ENCODE data around the gene TOMT. TPM values are rescaled to one million over a fixed set of nuclear protein-coding genes. Genes with fewer than 3 reads are reported as not detected.

Gene TOMT
- total RNA-seq, 1 donor from 2014 or later: not detected

DNA sequence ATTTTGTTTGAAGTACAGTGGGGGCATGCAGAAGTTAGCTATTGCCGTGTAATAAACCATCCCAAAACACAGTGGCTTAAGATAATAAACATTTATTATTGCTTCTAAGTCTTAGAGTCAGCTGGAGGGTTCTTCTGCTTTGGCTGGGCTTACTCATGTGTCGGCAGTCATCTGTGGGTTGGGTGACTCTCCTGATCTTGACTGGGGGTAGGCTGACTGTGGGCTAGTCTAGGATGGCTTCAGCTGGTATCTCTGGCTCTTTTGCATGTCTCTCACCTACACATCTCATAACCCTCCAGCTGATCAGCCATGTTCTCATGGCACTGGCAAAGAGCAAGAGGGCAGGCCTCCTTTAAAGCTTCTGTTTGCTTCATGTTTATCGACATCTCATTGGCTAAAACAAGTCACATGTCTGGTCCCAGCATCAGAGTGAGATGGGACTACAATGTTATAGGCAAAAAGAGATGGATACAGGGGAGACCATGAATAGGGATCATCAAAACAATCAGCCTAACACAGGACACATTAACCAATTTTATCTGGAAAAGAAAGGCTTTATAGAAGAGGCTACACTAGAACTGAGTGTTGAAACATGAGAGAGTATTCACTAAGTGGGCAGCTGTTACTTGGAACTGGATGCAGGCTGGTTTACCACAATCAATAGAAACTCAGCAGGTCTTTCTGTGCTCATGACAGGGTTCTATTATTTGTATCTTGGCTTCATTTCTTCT is 19.9 kb upstream of the TOMT start:
- no peak for DNase-seq (ENCODE audit: low read depth in 2 of 2)

DNA sequence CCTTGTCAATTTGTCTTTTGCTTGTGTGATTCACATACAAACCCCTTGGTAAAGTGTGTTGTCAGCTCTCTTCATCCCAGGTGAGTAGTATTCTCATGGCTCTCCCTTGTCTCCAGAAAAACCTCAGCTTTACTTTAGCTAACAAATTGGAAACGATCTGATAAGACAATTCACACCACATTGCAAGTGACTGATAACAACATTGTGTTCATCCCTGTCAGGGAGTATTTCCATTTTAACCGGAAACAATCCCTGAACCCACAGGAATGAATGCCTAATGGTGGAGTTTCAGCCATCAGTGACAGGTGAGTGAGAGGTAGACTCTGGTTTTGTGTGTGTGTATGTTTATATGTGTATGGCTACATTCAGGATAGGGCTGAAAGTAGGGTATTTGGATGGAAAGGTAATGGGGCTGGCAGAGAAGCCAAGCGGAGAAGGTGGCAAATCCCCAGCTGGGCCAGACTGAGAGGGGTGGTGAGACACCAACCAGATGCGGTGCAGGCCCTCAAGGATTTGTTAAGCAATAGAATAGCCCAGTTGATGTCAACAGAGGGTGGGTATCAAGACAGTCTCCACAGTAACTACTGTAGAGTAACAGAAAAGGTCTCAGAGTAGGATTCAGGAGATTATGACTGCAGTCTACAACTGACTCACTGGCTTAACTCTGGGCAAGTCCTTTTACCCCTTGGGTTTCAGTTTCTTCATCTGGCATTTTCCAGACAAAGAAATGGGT is 17.5 kb upstream of the TOMT start:
- no peak for DNase-seq (ENCODE audit: low read depth in 2 of 2)

DNA sequence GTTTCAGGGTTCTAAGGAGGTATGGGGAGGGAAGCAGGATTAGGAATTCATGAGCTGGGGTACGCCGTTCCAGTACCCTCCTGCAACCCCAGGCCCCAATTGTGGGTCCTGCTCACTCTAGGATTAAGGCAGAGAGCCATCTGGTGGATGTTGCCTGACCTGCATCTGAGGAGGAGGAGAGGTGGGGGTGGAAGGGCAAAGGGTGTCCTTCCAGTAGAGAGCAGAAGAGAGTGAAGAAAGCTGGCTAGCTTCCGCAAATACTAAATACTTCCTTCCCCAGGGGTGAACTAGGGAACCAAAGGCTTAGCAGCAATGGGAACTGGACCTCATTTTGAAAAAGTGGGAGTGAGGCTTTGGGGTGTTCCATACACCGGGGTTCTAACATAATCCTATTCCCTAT is 14.4 kb upstream of the TOMT start:
- peak; percentile 30 to 65 for DNase-seq (ENCODE audit: low read depth in 2 of 2)

DNA sequence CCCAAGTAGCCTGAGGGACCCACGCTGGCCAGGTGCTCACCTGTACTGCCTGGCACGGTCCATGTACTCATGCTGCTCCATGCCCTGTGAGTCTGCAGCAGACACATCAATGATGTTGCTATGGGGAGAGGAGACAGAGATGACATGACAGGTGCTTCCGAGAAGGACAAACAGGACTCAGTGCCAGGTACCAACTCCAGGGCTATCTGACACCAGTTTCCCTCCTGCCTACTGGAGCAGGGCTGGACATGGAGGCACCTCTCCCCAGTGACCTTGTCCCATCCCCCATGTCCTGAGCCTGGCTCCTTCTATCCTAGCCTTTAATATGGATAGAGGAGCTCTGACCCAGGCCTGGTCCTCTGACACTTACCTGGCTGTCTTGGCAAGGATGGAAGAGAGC is 7.0 kb upstream of the TOMT start:
- no peak for DNase-seq (ENCODE audit: low read depth in 2 of 2)

DNA sequence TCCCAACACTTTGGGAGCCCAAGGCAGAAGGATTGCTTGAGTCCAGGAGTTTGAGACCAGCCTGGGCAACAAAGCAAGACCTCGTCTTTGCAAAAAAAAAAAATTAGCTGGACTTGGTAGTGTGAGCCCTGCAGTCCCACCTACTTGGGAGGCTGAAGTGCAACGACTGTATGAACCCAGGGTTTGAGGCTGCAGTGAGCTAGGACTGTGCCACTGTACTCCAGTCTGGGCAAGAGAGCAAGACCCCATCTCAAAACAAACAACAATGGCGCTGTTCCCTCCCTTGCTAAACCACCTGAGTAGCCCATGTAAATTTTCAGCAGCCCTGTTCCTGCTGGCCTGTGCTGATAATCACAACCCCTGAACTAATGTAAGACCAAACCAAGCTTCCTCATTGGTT is 5.7 kb upstream of the TOMT start:
- DNase-seq (ENCODE audit: low read depth in 2 of 2): no peak

DNA sequence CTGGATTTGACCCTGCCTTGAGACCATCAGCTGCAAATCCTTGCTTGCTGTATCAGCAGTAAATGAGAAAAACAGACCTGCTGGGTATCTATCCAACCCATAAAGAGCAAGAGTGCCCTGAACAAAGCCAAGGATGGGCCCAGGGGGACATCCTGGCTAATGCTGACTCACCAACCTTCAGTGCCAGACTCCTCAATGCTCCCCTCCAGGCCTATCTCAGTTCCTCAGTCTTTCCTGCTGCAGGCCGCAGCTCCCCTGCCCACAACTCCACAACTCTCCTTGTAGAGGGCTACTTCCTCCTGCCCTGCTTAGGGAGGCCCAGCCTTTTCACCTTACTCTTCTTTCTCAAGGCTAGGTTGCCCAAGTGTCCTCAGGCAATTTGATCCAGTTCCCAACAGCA is 5.3 kb upstream of the TOMT start:
- DNase-seq (ENCODE audit: low read depth in 2 of 2): peak in 1 of 2 donors; percentile 36

DNA sequence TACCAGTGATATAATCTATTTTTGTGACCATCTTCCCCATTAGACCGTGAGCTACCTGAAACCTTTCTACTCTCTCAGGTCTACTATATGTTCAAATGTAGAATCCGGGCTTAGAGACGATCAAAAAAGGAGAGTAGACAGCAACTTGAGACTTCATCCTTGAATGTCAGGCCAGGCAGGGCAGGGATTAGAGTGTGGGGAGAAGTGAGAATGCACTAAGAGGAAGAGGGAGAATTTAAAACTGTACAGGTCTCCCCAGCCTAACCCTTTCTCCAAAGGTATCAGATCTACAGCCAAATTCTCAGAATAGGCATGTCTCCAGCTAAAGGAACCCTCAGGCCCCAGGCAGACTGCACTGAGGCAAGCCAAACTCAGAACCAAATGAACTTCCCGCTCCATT is 3.6 kb upstream of the TOMT start:
- DNase-seq (ENCODE audit: low read depth in 2 of 2): no peak

DNA sequence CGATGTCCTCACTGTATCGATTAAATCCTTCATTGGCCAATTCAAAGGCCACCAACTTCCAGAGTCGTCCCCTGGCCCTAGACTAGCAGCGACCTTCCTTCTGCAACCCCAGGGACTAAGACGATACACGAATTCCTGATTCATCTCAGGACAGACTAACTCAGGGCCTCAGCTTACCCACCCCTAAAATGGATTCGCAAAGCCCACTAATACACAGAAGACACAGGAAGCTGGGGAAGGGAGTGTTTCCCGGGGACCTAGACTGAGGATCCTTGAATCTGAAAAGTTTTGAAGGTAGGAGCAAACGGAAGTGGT is 3.1 kb upstream of the TOMT start:
- DNase-seq (ENCODE audit: low read depth in 2 of 2): no peak

DNA sequence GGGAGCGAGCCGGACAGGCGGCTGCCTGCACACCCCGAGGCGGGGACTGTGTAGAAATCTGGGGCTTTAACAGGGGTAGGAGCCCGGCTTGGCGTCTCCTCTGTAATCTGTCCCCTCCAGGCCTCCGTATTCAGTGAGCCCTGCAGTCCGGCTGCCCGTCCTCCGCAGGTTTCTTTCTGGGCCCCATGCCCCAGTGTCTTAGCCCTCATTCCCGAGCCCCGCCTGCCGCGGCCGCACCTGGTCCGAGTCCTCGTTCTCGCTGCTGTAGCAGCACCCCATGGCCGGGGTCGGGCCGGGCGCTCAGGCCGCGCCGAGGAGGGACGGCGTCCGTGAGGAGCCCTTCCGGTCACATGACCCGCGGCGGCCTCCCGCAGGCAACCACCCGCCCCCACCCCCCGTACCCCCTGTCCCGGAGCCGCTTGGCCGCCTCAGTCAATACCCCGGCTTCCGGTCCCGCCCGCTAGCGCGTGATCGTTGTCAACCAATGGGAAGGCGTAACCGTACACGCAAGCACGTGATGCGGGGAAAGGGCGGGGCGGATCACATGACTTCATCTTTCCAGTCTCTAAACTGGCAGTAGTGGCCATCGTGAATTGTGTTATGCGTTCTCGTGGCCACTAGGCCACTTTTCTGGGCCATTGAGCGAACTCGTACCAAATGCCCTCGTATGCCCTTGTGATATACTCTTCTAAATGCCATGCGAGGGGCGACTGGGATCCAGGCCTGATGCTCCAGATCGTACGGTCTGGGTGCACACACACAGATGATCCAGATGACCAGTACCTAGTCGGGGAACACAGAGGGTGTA is 2.6 kb upstream of the TOMT start, which contains the start of gene LAMTOR1:
Gene LAMTOR1, minus strand, starts transcription at position 352 of the 808 bp plus-strand sequence. Its CDS starts 73 bp downstream, at position 279.
- DNase-seq (ENCODE audit: low read depth in 2 of 2): peak; percentile 99

DNA sequence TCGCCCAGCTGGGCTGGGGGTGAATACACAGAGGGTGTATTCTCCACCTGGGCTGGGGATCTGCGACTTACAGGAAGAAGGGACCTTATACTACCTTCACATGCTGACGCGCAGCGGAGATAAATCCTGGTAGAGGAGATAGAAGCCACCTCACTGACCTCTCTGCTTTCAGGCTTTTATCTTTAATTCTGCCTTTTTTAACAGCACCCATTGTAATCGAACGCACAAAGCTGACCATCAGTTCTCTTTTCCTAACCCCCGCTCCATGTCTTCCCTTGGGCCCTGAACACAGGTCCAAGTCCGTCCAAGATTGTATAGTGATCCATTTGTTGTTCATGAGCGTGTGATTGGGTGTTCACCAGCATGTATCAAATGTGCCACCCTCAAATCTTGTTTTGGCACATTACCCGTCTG is 2.0 kb upstream of the TOMT start:
- DNase-seq (ENCODE audit: low read depth in 2 of 2): no peak

DNA sequence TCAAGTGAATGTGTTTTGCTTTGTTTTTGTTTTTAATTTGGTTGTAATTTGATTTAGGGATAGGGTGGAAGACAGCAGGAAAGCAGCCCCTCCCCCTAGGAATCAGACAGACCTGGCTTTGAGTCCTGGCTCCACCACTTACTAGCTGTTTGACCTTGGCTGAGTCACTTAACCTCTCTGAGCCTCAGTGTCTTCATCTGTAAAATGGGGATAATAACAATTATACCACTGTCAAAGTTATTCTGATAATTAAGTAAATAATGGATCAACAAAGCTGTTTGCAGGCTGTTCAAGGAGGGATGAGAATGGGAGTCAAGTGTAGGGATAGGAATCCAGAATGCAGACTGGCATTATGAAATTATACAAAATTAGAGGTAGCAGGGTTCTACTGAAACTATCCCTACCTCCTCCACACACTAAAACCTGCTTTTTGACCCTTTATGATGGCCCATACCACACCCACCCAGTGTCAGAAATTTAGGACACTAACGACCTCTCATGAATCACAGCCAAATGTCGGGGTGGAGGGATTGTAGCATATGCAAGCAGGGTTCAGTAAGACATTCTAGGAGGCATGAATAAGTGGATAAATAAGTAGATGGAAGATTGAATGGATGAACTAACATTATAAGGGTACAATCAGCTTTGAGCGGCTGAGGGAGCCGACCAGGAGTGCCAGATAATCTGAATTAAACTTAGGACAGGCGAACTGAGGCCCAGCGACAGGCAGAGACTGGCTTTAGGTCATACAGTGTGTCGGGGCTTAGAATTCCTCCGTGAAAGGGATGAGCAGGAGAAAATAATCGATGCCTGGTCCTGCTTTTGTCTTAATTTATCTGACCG is 5.8 kb downstream of the TOMT start:
- no peak for DNase-seq (ENCODE audit: low read depth in 2 of 2)

DNA sequence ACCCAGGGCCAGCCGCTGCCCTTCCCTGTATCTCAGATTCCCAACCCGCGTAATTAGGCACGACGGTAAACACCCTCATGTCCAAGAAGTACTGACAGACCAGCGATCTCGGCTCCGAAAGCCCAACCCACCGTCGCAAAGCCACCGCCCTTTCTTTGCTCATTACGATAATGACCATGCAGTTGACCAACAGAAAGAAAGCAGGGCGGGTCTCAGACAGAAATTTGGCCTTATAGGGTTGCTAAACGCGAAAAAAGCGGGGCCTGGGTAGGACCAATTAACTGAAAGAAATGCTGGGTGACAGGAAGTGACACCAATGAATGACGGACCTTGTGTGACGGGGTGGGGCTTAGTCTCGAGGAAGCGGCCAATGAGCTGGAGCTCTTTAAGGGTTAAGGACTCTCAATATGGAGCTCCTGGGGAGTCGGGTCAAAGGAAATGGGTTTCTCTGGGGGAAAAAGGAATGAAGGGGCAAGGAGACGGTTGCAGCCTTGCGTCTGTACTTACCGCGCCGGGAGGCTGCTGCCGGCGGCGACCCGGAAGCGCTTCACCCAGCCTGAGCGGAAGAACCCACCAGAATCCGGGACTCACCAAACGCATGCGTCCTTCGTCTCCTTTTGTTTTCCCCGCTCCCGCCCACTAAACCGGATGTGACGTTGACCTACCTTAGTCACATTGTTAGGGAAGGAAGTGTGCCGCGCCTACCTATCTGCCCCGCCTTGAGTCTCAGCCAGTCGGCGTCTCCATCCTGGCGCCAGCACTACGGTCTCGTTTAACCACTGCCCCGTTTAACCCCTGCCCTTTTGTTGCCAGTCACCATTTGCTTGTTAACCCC is 6.6 kb downstream of the TOMT start, which contains the start of gene ANAPC15:
Gene ANAPC15, minus strand, starts transcription at position 553 of the 835 bp plus-strand sequence. CDS start 1,419 bp downstream, outside the sequence.
- peak; percentile 99 to 100 for DNase-seq (ENCODE audit: low read depth in 2 of 2)

DNA sequence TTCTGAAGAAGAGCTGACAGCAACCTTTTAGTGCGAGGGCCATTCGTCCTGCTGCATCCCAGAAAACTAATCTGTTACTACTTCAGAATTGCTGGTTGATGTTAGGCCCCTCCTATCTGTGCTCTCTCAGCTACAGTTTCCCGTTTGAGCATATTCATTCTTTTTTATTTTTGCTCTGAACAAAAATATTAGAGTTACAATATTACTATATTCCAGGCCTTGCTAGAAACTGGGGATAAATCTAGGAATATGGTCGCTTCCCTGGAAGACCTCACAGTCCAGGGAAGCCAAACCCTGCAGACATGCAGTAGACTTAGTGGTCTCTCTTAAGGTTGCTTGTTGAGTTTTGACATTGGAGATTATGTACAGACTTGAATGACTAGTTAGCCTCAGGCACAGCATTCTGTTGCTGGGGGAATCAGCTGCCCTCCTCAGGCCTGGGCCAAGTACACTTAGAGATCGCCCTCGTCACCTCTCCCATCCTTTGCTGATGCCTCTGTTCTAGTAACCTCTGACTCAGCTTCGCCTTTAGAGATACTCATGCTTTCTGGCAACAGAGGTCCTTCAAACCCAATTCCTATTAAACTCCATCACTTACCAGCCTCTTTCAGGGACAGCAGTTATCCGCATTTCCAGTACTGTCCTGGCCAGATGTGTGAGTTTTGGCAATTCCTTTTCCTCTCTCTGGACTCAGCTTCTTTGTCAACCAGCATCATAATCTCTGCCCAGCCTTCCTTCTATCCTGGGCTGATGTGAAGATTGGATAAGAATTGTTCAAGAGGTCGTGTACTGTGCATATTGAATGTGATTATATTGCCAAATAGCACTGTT is 7.5 kb downstream of the TOMT start:
- no peak for DNase-seq (ENCODE audit: low read depth in 2 of 2)

DNA sequence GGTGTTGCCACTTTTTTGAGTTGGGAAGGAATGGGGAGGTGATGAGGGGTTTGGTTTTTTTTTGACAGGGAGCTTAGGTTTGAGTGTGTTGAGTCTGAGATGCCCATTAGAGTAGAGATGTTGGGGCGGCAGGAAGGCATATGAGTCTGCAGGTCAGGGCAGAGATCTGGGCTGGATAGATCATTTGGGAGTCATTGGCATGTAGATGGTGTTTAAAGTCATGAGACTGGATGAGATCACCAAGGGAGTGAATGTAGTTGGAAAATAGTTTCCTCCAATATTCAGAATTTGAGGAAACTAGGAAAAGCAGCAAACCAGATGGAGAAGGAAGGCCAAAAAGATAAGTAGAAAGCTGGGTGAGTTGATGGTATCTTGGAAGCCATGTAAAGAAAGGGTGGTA is 8.8 kb downstream of the TOMT start:
- no peak for DNase-seq (ENCODE audit: low read depth in 2 of 2)

DNA sequence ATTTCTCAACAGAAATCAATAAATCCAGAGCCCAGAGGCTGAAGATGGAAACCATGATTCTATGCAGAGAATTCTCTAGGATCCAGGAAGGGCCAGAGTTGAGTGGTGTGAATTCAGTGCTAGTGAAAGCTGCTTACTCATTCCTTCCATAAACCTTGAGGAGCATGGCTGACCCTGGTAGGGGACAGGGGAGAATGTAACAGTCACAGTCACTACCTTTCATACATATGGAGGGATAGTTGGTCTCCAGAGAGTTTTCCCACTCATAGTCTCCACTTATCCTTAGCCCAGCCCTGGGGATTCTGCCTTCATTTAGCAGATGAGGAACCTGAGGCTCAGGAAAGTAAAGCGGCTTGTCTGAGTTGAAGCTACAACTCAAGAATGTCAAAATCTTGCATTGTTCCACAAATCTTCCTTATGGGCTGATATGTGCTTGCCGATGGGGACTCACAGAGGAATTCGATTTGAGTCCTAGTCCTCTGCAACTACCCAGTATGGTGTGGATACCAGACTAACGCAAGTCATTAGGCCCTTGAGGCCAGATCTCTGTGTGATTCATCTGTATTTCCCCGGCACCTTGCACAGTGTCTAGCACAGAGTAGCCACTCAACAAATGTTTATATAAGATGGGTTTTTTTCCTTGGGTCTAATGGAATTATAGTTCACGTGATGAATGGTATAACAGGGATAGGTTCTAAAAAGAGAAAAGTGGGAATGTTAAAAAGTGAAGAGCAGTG is 10.5 kb downstream of the TOMT start:
- no peak for DNase-seq (ENCODE audit: low read depth in 2 of 2)

DNA sequence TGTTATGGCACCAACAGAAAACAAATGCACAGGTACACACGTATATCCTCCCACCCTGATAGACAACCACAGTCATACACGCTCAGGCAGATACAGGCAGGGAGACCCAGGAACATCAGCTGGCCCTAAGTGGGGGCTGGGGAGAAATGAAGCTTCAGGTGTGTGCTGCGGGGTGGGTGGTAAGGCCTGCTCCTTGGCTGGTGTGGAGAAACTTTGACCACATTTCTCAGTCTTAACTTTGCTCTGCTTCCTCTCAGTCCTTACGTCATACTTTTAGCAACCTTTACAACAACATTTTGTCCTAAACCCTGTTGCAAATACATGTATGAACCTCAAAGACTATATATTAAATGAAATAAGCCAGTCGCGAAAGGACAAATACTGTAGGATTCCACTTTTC is 13.5 kb downstream of the TOMT start:
- DNase-seq (ENCODE audit: low read depth in 2 of 2): no peak

DNA sequence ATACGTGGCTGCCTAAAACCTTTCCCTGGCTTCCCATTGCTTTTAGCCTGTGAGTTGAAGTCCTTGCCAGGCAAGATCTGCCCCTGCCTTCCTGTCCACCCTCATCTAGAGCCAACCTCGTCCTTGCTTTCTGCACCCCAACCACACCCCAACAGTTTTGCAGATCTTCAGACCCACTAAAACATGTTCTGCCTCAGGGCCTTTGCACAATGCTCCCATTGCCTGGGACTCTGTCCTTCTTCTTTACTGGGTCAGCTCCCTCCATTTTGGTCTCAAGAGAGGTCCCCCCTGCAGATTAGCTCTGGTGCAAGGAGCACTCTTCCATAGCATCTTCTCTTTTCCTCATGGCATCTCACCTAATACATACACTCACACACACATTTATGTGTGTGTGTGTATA is 15.2 kb downstream of the TOMT start:
- no peak for DNase-seq (ENCODE audit: low read depth in 2 of 2)

DNA sequence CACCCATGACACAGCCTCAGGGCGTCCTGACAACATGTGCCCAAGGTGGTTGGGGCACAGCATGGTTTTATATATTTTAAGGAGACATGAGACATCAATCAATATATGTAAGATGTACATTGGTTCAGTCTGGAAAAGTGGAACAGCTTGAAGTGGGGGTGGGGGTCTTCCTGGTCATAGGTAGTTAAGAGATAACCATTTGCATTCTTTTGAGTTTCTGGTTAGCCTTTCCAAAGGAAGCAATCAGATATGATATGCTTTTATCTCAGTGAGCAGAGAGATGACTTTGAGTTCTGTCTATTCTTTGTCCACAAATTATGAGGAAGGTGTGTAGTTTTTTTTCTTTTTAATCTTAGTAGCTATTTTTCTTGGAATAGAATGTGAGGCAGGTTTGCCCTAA is 16.9 kb downstream of the TOMT start:
- DNase-seq (ENCODE audit: low read depth in 2 of 2): no peak

DNA sequence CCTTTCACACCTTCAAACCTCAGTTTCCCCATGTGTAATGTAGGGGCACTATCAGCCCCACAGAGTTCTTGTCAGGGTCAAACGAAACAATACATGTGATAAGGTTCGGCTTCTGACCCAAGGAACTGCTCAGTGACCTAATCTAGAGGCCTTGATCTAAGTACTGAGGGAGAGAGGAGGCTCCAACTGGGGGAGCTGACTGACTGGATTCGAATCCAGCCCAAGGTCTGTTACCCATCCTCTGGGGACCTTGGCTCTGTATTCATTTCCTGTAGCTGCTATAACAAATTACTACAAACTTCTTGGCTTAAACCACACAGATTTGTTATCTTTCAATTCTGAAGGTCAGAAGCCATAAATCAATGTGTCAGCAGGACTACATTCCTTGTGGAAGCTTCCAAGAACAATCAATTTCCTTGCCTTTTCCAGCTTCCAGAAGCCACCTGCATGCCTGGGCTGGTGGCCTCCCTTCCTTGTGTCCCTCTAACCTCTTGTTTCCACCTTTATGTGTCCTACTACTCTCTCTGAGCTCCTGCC is 17.5 kb downstream of the TOMT start:
- no peak for DNase-seq (ENCODE audit: low read depth in 2 of 2)

All from dermis microvascular lymphatic vessel endothelial cell (primary cell).